Sigmoid colon (tissue), 3 donors: ENCODE data around the gene KLF6.

ENCODE experiments used
- CTCF ChIP-seq, 4 experiments: fragments of 450-650 bp in 3 of 4; fragments of 200-600 bp in 1 of 4; IDR thresholded peaks; one replicate each; pipeline ENCODE4 v1.5.1; 2016 to 2019; ENCODE audit warnings: antibody characterized with exemption in 4 of 4, mild to moderate bottlenecking in 3 of 4, moderate library complexity in 2 of 4
- POLR2A ChIP-seq, 2 donors: fragments of 450-650 bp; IDR thresholded peaks; one replicate each; pipeline ENCODE4 v1.6.1; 2016; ENCODE audit warnings: antibody characterized with exemption in 2 of 2, mild to moderate bottlenecking in 2 of 2, moderate library complexity in 2 of 2

- no peak for TF ChIP-seq CTCF (IDR thresholded peaks at IDR 0.05)
- TF ChIP-seq POLR2A (IDR thresholded peaks at IDR 0.05), result no peak
These were observed 55.5 kb downstream of the KLF6 start for GRCh38 chr10:3729397-3729976.
